Astrocyte of the cerebellum (primary cell): ENCODE data around the gene CAMTA1.

Experiments
- DNase-seq: peaks from one replicate; pipeline ENCODE4 v3.0.0-alpha.2; 2011; ENCODE audit warnings: low read depth
- H3K4me3 ChIP-seq: 2 replicates; pipeline ENCODE4 v1.5.1; 2011; ENCODE audit warnings: mild to moderate bottlenecking, low read depth, low read length, moderate library complexity
- in situ Hi-C: cut with HindIII; loops from 2 replicates; pipeline ENCODE4 v1.10.0; 2017; ENCODE audit warnings: low sequenced_read_pairs
- TF ChIP-seq, protein P1 (sequence below): IDR thresholded peaks from 2 replicates; pipeline ENCODE4 v1.5.1; 2012; ENCODE audit warnings: low read length, low read depth, moderate library complexity, mild to moderate bottlenecking; ENCODE audit errors: missing control alignments

CAMTA1 gene

DNA sequence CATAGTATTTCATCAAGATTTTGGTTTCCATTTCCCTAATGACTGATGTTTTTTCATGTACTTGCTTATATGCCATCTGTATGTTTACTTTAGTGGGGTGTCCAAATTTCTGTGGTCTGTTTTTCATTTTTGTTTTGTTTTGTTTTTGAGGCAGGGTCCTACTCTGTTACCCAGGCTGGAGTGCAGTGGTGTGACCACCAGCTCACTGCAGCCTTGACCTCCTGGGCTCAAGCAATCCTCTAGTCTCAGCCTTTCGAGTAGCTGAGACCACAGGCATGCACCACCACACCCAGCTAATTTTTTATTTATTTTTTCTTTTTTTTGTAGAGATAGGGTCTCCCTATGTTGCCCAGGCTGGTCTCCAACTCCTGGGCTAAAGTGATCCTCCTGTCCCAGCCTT, 607.9 kb downstream of the CAMTA1 start:
- no peak overlapping the region for H3K4me3 ChIP-seq
- in situ Hi-C loops, result no loop called here
- TF ChIP-seq, protein P1, sequence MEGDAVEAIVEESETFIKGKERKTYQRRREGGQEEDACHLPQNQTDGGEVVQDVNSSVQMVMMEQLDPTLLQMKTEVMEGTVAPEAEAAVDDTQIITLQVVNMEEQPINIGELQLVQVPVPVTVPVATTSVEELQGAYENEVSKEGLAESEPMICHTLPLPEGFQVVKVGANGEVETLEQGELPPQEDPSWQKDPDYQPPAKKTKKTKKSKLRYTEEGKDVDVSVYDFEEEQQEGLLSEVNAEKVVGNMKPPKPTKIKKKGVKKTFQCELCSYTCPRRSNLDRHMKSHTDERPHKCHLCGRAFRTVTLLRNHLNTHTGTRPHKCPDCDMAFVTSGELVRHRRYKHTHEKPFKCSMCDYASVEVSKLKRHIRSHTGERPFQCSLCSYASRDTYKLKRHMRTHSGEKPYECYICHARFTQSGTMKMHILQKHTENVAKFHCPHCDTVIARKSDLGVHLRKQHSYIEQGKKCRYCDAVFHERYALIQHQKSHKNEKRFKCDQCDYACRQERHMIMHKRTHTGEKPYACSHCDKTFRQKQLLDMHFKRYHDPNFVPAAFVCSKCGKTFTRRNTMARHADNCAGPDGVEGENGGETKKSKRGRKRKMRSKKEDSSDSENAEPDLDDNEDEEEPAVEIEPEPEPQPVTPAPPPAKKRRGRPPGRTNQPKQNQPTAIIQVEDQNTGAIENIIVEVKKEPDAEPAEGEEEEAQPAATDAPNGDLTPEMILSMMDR, result no peak
- DNase-seq, result peak; percentile 16

DNA sequence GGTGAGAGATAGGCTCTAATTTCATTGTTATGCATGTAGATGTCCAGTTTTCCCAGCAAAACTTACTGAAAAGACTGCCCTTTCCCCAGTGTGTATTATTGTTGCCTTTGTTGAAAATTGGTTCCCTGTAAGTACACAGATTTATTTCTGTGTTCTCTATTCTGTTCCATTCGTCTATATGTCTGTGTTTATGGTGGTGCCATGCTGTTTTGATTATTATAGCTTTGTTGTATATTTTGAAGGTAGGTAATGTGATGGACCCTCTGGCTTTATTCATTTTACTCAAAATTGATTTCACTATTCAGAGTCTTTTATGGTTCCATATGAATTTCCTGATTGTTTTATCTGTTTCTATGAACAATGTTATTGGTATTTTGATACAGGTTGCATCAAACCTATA, 610.0 kb downstream of the CAMTA1 start:
- no peak for DNase-seq
- TF ChIP-seq, protein P1, result no peak
- H3K4me3 ChIP-seq, result no peak overlapping the region
- in situ Hi-C loops, result loop anchor here (5.0 kb wide), 1 partner anchor 93 kb away; no protein-coding TSS in a partner anchor

DNA sequence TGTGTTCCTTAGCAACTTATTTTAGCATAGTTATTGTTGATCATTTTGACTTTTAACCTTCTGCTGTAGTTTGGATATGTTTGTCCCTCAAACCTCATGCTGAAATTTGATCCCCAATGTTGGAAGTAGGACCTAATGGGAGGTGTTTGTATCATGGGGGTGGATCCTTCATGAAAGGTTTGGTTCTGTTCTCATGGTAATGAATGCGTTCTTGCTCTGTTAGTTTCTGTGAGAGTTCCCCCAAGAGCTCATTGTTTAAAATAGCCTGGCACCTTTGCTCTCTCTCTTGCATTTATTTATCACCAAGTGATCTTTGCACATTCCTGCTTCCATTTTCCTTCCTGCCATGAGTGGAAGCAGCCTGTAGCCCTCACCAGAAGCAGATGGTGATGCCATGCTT, 613.7 kb downstream of the CAMTA1 start:
- TF ChIP-seq, protein P1, result no peak
- H3K4me3 ChIP-seq, result no peak overlapping the region
- in situ Hi-C loops, result loop anchor here (5.0 kb wide), 1 partner anchor 97 kb away; no protein-coding TSS in a partner anchor
- DNase-seq, result no peak

DNA sequence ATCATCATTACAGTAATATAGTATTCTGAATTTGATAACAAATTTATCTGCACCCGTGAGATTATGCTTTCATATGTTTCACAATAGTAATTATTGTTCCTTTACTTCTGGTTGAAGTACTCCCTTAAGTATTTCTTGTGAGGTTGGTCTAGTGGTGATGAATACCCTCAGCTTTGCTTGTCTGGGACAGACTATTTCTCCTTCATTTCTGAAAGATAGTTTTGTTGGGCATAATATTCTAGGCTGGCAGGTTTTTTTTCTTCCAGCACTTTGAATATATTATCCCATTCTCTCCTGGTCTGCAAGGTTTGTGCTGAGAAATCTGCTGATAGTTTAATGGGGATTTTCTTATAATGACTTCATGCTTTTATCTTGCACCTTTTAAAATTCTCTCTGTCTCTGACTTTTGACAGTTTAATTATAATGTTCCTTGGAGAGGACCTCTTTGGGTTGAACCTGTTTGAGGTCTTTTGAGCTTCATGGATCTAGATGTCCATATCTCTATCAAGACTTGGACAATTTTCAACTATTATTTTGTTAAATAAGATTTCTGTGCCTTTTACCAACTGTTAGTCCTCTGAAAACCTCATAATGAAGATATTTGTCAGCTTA, 614.4 kb downstream of the CAMTA1 start:
- DNase-seq, result no peak
- in situ Hi-C loops, result loop anchor here (5.0 kb wide), 1 partner anchor 97 kb away; no protein-coding TSS in a partner anchor
- H3K4me3 ChIP-seq, result no peak overlapping the region
- TF ChIP-seq, protein P1, result no peak

DNA sequence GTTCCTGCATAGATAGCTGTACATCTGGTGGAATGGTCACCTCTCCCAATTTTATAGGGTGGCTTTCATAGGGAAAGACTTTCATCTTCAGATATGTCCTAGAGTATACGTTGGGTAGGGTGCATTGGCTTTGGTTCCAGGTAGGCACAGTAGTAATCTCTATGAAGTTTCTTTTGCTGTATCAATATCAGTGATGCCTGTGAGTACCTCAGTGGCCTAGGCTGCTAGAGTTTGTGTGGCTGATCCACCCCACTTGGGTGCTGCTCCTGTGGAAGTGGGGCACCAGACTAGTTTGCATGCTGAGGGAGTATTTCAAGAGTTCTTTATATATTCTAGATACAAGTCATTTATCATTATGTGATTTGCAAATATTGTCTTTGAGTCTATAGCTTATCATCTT, 615.3 kb downstream of the CAMTA1 start:
- TF ChIP-seq, protein P1, result no peak
- DNase-seq, result no peak
- no peak overlapping the region for H3K4me3 ChIP-seq
- in situ Hi-C loops, result no loop called here

DNA sequence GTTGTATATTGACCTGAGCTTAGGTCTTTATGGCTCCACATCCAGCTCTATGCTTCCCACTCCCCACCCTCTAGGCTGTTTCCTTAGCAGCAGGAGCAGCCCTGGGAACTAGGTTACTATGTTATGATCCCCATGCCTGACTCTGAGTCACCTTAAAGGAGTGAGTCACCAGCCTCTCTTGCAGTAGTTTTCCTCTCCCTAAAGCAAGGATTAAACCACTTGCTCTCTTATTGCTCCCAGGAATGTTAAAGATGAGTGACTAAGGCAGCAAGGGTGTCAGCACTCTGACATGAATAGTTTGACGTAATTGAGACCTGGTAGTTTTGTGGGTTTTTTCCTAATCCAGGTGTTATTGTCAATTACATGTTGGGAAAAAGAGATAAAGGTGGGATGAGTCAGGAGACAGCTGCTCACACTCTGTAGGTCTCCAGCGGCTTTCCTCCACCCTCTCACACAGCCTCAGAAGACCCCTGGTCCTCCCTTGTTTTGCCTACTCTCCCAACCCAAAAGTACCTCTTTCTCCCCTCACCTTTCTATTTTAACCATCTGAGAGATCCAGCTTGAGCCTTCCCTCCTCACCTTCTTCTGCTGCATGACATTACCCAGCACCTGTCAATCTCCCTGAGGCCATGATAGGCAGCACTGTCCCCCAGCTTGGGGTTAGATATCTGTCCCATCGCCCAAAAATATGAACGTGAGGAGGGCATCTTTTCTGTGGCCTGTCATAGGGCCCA, 616.7 kb downstream of the CAMTA1 start:
- DNase-seq, result peak; percentile 95
- H3K4me3 ChIP-seq, result no peak overlapping the region
- TF ChIP-seq, protein P1, result no peak
- in situ Hi-C loops, result no loop called here
